GM12878 (cell line): Measurements from ENCODE around the gene LRRC15. TPM values are rescaled to one million over a fixed set of nuclear protein-coding genes. Genes with fewer than 3 reads are reported as not detected.

ENCODE experiments used
- ATAC-seq: fragments of 200-7000 bp; cut with Tn5 transposase; 3 replicates; pipeline ENCODE4 v1.9.1; 2020; ENCODE audit warnings: mild to moderate bottlenecking, moderate library complexity
- BruUV-seq: library from RNA; stranded (reverse); fragments of 400-500 nt; replicated peaks from 2 replicates; lab custom pipeline; 2021; lab: Mats Ljungman, UMichigan
- CTCF ChIA-PET: fragments of 300-600 bp; sonication (Branson Sonifier 250); formaldehyde crosslinking; extraction: SDS; loops from one replicate; lab custom pipeline; 2021; ENCODE audit warnings: inconsistent platforms; lab: Yijun Ruan, JAX
- POLR2A ChIA-PET: fragments of 350-600 bp; formaldehyde crosslinking; extraction: SDS; loops from one replicate; lab custom pipeline; 2021; ENCODE audit warnings: inconsistent platforms; lab: Charles Lee
- RAD21 ChIA-PET: fragments of 300-600 bp; sonication (Branson Sonifier 250); formaldehyde crosslinking; loops from one replicate; lab custom pipeline; 2023; ENCODE audit warnings: antibody characterized with exemption; ENCODE audit not compliant: unreplicated experiment; lab: Charles Lee
- SMC1A ChIA-PET: fragments of 300-600 bp; sonication (Branson Sonifier 250); formaldehyde crosslinking; loops from one replicate; lab custom pipeline; 2023; ENCODE audit not compliant: unreplicated experiment, uncharacterized antibody; lab: Charles Lee
- DNase-seq: peaks from one replicate; pipeline ENCODE4 v3.0.0-alpha.2; 2011; ENCODE audit warnings: low read depth, low spot score
- FAIRE-seq: peaks from 3 replicates; lab custom pipeline; 2011; peaks lifted over from hg19 to GRCh38; lab: Jason Lieb, UNC
- H2AFZ ChIP-seq: 2 replicates; pipeline ENCODE4 v1.6.0; 2011; ENCODE audit warnings: low read depth, low read length, control low read depth; ENCODE audit not compliant: control insufficient read depth
- H3K27ac ChIP-seq: 2 replicates; pipeline ENCODE4 v1.5.1; 2011; ENCODE audit warnings: control low read depth; ENCODE audit not compliant: control insufficient read depth, insufficient read depth
- H3K27me3 ChIP-seq, 2 experiments: replicated peaks in 1 of 2; 2 replicates each; pipeline versions ENCODE4 v1.6.0 to v1.6.1; 2011; ENCODE audit warnings: low read length in 1 of 2; ENCODE audit not compliant: control insufficient read depth in 2 of 2, insufficient read depth in 2 of 2
- H3K36me3 ChIP-seq, 2 experiments: 2 replicates each; pipeline ENCODE4 v1.5.1; 2011; ENCODE audit warnings: low read length in 1 of 2; ENCODE audit not compliant: control insufficient read depth in 2 of 2, insufficient read depth in 2 of 2
- H3K4me1 ChIP-seq: 2 replicates; pipeline ENCODE4 v1.6.1; 2011; ENCODE audit warnings: mild to moderate bottlenecking, low read length, moderate library complexity, mixed read lengths; ENCODE audit not compliant: control insufficient read depth, insufficient read depth
- H3K4me2 ChIP-seq: 2 replicates; pipeline ENCODE4 v1.6.0; 2011; ENCODE audit warnings: control low read depth; ENCODE audit not compliant: control insufficient read depth, insufficient read depth
- H3K4me3 ChIP-seq: fragments of 200-600 bp; sonication (generic); 2 replicates; pipeline ENCODE4 v1.5.1; 2016
- H3K79me2 ChIP-seq: 2 replicates; pipeline ENCODE4 v1.6.0; 2011; ENCODE audit warnings: low read length; ENCODE audit not compliant: control insufficient read depth, insufficient read depth
- H3K9ac ChIP-seq: 2 replicates; pipeline ENCODE4 v1.8.0; 2011; ENCODE audit warnings: low read length, control low read depth, mixed read lengths; ENCODE audit not compliant: control insufficient read depth, insufficient read depth
- H3K9me3 ChIP-seq: replicated peaks from 3 replicates; pipeline ENCODE4 v1.5.1; 2011; ENCODE audit warnings: mild to moderate bottlenecking, low read length; ENCODE audit not compliant: control insufficient read depth, insufficient read depth
- H4K20me1 ChIP-seq: 2 replicates; pipeline ENCODE4 v1.6.0; 2011; ENCODE audit not compliant: control insufficient read depth, insufficient read depth
- BMI1 ChIP-seq: fragments of 450-650 bp; IDR thresholded peaks from 2 replicates; pipeline ENCODE4 v1.6.1; 2016; ENCODE audit warnings: mild to moderate bottlenecking, moderate library complexity, borderline replicate concordance
- CHD1 ChIP-seq: IDR thresholded peaks from 2 replicates; pipeline ENCODE4 v1.6.1; 2012; ENCODE audit warnings: low read depth, low read length, improper control_type of control experiment
- KDM1A ChIP-seq: fragments of 200-600 bp; sonication (generic); IDR thresholded peaks from 2 replicates; pipeline ENCODE4 v1.6.1; 2016; ENCODE audit warnings: borderline replicate concordance
- POLR2AphosphoS5 ChIP-seq: IDR thresholded peaks from 2 replicates; pipeline ENCODE4 v1.6.1; 2011; ENCODE audit warnings: mild to moderate bottlenecking, low read length, inconsistent platforms
- RB1 ChIP-seq: fragments of 450-650 bp; formaldehyde crosslinking; IDR thresholded peaks from 2 replicates; pipeline ENCODE4 v1.6.1; 2017; ENCODE audit warnings: mild to moderate bottlenecking, borderline replicate concordance
- RUNX3 ChIP-seq: IDR thresholded peaks from 2 replicates; pipeline ENCODE4 v1.6.1; 2012; ENCODE audit warnings: low read length, inconsistent platforms
- TCF12 ChIP-seq: IDR thresholded peaks from 2 replicates; pipeline ENCODE4 v1.6.1; 2011; ENCODE audit warnings: low read depth, mild to moderate bottlenecking, low read length
- WGBS: methylation state at CpG from one replicate; pipeline ENCODE4 v1.1.6; 2016; ENCODE audit warnings: low lambda C conversion rate; ENCODE audit not compliant: insufficient replicate concordance, insufficient coverage; ENCODE audit errors: missing lambda C conversion rate; 5-methylcytosine and 5-hydroxymethylcytosine counted together
- in situ Hi-C: fragments of 300-500 bp; cut with MboI; formaldehyde crosslinking; loops from 9 replicates; pipeline ENCODE4 v1.14.3; 2018; ENCODE audit warnings: mixed read lengths
- intact Hi-C: fragments of 100-400 bp; cut with micrococcal nuclease; formaldehyde crosslinking; loops from one replicate; pipeline ENCODE4 v1.14.2; 2022; ENCODE audit not compliant: unreplicated experiment
- polyA plus RNA-seq, 11 experiments: library from polyadenylated mRNA; depleted of rRNA in 4 of 11; unstranded in 6 of 11; stranded (reverse) in 5 of 11; fragments of >200 nt; fragmentation: Nextera tagmentation in 4 of 11; fragmentation: Illumina TruSeq in 1 of 11; extraction: Ambion mirVana in 4 of 11; extraction: Trizol in 1 of 11; gene quantifications; 1 replicate in 1 of 11; 2 replicates in 10 of 11; pipeline versions ENCODE4 v1.2.1 to v1.2.3, GENCODE V29; 2011 to 2016; ENCODE audit warnings: inconsistent platforms in 2 of 11, missing spikeins in 2 of 11, low read depth in 1 of 11
- total RNA-seq, 4 experiments: library from RNA; depleted of rRNA in 3 of 4; stranded (reverse); fragments of >200 nt in 3 of 4; fragmentation: Illumina TruSeq in 1 of 4; extraction: Trizol in 1 of 4; gene quantifications; 2 replicates each; pipeline versions ENCODE4 v1.2.1 to v1.2.3, GENCODE V29; 2013 to 2021
- TF ChIP-seq, protein P1 (sequence below): fragments of 450-650 bp; IDR thresholded peaks from 2 replicates; pipeline ENCODE4 v1.6.1; 2017; ENCODE audit warnings: antibody characterized with exemption, mild to moderate bottlenecking, moderate library complexity
- TF ChIP-seq, protein P2 (sequence below): fragments of 450-650 bp; IDR thresholded peaks from 2 replicates; pipeline ENCODE4 v1.6.1; 2017; ENCODE audit warnings: mild to moderate bottlenecking, low read depth, inconsistent platforms; ENCODE audit not compliant: poor library complexity, severe bottlenecking
- TF ChIP-seq, protein P3 (sequence below): fragments of 450-650 bp; IDR thresholded peaks from 2 replicates; pipeline ENCODE4 v1.6.1; 2016; ENCODE audit warnings: mild to moderate bottlenecking, moderate library complexity, borderline replicate concordance
- TF ChIP-seq, protein P4 (sequence below): IDR thresholded peaks from 2 replicates; pipeline ENCODE4 v1.6.1; 2011; ENCODE audit warnings: borderline replicate concordance, low read depth, mild to moderate bottlenecking, moderate library complexity, mixed read lengths, low read length; ENCODE audit not compliant: insufficient read depth; ENCODE audit errors: extremely low read length

Gene LRRC15
- total and polyA plus RNA-seq, 10 of the 15 experiments (the other 5 are each of a cell fraction or from before 2014, with no cell fraction given) = not detected

DNA sequence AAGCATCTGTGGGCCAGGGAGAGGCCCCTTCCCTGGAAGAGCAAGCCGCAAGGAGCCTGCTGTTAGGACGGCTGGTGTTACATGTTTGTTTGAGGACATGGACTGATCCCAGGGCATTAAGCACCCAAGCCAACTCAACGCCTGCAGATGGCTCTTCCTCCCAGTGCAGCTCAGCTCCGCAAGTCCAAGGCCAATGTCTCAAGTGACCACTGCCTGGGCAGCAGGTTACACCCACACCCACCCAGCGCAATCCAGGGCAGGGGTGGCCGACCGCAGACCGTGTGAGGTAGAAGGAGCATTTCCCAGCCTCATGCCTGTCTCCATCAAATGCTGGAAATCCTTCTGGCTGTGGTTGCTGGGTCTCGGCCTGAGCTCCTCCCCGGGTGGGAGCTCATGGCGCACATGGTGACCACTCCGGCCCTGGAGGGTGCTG is 15.0 kb upstream of the LRRC15 start (continued):
- TF ChIP-seq, protein P1, sequence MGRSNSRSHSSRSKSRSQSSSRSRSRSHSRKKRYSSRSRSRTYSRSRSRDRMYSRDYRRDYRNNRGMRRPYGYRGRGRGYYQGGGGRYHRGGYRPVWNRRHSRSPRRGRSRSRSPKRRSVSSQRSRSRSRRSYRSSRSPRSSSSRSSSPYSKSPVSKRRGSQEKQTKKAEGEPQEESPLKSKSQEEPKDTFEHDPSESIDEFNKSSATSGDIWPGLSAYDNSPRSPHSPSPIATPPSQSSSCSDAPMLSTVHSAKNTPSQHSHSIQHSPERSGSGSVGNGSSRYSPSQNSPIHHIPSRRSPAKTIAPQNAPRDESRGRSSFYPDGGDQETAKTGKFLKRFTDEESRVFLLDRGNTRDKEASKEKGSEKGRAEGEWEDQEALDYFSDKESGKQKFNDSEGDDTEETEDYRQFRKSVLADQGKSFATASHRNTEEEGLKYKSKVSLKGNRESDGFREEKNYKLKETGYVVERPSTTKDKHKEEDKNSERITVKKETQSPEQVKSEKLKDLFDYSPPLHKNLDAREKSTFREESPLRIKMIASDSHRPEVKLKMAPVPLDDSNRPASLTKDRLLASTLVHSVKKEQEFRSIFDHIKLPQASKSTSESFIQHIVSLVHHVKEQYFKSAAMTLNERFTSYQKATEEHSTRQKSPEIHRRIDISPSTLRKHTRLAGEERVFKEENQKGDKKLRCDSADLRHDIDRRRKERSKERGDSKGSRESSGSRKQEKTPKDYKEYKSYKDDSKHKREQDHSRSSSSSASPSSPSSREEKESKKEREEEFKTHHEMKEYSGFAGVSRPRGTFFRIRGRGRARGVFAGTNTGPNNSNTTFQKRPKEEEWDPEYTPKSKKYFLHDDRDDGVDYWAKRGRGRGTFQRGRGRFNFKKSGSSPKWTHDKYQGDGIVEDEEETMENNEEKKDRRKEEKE = no peak
- TF ChIP-seq BMI1 (no peak), RB1 (no peak)
- TF ChIP-seq, protein P2, sequence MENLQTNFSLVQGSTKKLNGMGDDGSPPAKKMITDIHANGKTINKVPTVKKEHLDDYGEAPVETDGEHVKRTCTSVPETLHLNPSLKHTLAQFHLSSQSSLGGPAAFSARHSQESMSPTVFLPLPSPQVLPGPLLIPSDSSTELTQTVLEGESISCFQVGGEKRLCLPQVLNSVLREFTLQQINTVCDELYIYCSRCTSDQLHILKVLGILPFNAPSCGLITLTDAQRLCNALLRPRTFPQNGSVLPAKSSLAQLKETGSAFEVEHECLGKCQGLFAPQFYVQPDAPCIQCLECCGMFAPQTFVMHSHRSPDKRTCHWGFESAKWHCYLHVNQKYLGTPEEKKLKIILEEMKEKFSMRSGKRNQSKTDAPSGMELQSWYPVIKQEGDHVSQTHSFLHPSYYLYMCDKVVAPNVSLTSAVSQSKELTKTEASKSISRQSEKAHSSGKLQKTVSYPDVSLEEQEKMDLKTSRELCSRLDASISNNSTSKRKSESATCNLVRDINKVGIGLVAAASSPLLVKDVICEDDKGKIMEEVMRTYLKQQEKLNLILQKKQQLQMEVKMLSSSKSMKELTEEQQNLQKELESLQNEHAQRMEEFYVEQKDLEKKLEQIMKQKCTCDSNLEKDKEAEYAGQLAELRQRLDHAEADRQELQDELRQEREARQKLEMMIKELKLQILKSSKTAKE = no peak

DNA sequence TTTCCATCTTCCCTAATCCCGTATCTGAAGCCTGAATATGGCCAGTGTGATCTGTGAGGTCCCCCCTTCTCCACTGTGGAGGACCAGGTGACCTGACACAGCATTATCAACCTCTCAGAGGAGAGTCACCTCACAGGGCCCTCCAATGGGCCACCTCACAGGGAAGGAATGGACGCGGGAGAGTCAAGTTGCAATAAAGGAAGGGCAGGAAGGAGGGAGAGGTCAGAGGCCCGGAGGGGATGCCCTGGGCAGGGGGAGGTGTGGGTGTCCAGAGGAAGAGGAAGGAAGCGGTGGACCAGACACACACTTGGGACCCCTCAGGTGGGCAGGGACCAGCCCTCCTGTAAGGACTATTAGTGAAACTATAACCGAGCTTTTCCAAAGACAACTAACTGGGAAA is 14.6 kb upstream of the LRRC15 start:
- H3K79me2 ChIP-seq = no peaks in the 10 kb centered on the region
- no peak for DNase-seq
- TF ChIP-seq TCF12 (no peak), CHD1 (no peak), BMI1 (no peak), RUNX3 (no peak), KDM1A (no peak), POLR2AphosphoS5 (no peak)
- TF ChIP-seq, protein P3, sequence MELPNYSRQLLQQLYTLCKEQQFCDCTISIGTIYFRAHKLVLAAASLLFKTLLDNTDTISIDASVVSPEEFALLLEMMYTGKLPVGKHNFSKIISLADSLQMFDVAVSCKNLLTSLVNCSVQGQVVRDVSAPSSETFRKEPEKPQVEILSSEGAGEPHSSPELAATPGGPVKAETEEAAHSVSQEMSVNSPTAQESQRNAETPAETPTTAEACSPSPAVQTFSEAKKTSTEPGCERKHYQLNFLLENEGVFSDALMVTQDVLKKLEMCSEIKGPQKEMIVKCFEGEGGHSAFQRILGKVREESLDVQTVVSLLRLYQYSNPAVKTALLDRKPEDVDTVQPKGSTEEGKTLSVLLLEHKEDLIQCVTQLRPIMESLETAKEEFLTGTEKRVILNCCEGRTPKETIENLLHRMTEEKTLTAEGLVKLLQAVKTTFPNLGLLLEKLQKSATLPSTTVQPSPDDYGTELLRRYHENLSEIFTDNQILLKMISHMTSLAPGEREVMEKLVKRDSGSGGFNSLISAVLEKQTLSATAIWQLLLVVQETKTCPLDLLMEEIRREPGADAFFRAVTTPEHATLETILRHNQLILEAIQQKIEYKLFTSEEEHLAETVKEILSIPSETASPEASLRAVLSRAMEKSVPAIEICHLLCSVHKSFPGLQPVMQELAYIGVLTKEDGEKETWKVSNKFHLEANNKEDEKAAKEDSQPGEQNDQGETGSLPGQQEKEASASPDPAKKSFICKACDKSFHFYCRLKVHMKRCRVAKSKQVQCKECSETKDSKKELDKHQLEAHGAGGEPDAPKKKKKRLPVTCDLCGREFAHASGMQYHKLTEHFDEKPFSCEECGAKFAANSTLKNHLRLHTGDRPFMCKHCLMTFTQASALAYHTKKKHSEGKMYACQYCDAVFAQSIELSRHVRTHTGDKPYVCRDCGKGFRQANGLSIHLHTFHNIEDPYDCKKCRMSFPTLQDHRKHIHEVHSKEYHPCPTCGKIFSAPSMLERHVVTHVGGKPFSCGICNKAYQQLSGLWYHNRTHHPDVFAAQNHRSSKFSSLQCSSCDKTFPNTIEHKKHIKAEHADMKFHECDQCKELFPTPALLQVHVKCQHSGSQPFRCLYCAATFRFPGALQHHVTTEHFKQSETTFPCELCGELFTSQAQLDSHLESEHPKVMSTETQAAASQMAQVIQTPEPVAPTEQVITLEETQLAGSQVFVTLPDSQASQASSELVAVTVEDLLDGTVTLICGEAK = no peak
- TF ChIP-seq, protein P4, sequence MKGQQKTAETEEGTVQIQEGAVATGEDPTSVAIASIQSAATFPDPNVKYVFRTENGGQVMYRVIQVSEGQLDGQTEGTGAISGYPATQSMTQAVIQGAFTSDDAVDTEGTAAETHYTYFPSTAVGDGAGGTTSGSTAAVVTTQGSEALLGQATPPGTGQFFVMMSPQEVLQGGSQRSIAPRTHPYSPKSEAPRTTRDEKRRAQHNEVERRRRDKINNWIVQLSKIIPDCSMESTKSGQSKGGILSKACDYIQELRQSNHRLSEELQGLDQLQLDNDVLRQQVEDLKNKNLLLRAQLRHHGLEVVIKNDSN = no peak
- H3K27me3 ChIP-seq = no peaks in the 10 kb centered on the region; a peak in 2 of 4 replicates
- no peak overlapping the region for H3K27ac ChIP-seq
- intact Hi-C loops = no loop called here
- H2AFZ ChIP-seq = no peak overlapping the region
- 43% methylated on average over 5 of the region's 6 CpGs for WGBS
- ChIA-PET POLR2A (no interaction called here), CTCF (no interaction called here), RAD21 (no interaction called here), SMC1A (no interaction called here)
- H3K9me3 ChIP-seq = no peaks in the 10 kb centered on the region
- no peak for FAIRE-seq
- in situ Hi-C loops = no loop called here
- no peaks in the 10 kb centered on the region for H4K20me1 ChIP-seq
- H3K9ac ChIP-seq = no peak overlapping the region
- H3K4me3 ChIP-seq = no peak overlapping the region
- BruUV-seq = no TSS peak
- H3K4me2 ChIP-seq = no peak overlapping the region
- no peaks in the 10 kb centered on the region for H3K4me1 ChIP-seq
- no peak for ATAC-seq
- H3K36me3 ChIP-seq = no peaks in the 10 kb centered on the region
